PC-3 (cell line): ENCODE data around the gene MBOAT7. TPM values are rescaled to one million over a fixed set of nuclear protein-coding genes. Genes with fewer than 3 reads are reported as not detected.

Experiments
- ATAC-seq: fragments of 200-7000 bp; cut with Tn5 transposase; 2 replicates; pipeline ENCODE4 v1.9.1; 2020; ENCODE audit warnings: mild to moderate bottlenecking, moderate library complexity
- BruUV-seq: library from RNA; stranded (reverse); fragments of 400-500 nt; replicated peaks from 2 replicates; lab custom pipeline; 2021; lab: Mats Ljungman, UMichigan
- CTCF ChIA-PET: fragments of 300-600 bp; sonication (Branson Sonifier 250); formaldehyde crosslinking; loops from one replicate; lab custom pipeline; 2022; ENCODE audit warnings: antibody characterized with exemption; lab: Charles Lee
- POLR2A ChIA-PET: fragments of 300-600 bp; sonication (Branson Sonifier 250); formaldehyde crosslinking; loops from one replicate; lab custom pipeline; 2022; ENCODE audit warnings: antibody characterized with exemption; ENCODE audit not compliant: unreplicated experiment; lab: Charles Lee
- DNase-seq: peaks from one replicate; pipeline ENCODE4 v3.0.0-alpha.2; 2015
- H2AFZ ChIP-seq: fragments of 300-600 bp; sonication (generic); 2 replicates; pipeline ENCODE4 v1.6.0; 2016; ENCODE audit warnings: antibody characterized with exemption, low read length
- H3F3A ChIP-seq: fragments of 300-600 bp; sonication (generic); one replicate; pipeline ENCODE4 v1.6.0; 2017; ENCODE audit warnings: antibody characterized with exemption, low read length, control low read depth, mild to moderate bottlenecking; ENCODE audit not compliant: unreplicated experiment
- H3K27ac ChIP-seq: fragments of 300-600 bp; sonication (generic); 2 replicates; pipeline ENCODE4 v1.5.1; 2016; ENCODE audit warnings: mild to moderate bottlenecking, low read length
- H3K27me3 ChIP-seq: fragments of 300-600 bp; sonication (generic); 2 replicates; pipeline ENCODE4 v1.6.1; 2016; ENCODE audit warnings: low read length, mixed read lengths
- H3K36me3 ChIP-seq: fragments of 300-600 bp; sonication (generic); 2 replicates; pipeline ENCODE4 v1.6.1; 2016; ENCODE audit warnings: low read depth, mixed run types, low read length, mixed read lengths
- H3K4me1 ChIP-seq: fragments of 300-600 bp; sonication (generic); 2 replicates; pipeline ENCODE4 v1.5.1; 2016; ENCODE audit warnings: low read length; ENCODE audit not compliant: insufficient read depth
- H3K4me2 ChIP-seq: fragments of 300-600 bp; sonication (generic); 2 replicates; pipeline ENCODE4 v1.6.0; 2016; ENCODE audit warnings: low read length
- H3K4me3 ChIP-seq: fragments of 300-600 bp; sonication (generic); 2 replicates; pipeline ENCODE4 v1.5.1; 2016; ENCODE audit warnings: mild to moderate bottlenecking, low read length, mixed read lengths
- H3K79me2 ChIP-seq: fragments of 300-600 bp; sonication (generic); 2 replicates; pipeline ENCODE4 v1.6.1; 2017; ENCODE audit warnings: low read length, mixed read lengths
- H3K9ac ChIP-seq: fragments of 300-600 bp; sonication (generic); 2 replicates; pipeline ENCODE4 v1.6.0; 2016; ENCODE audit warnings: mild to moderate bottlenecking, low read length
- H3K9me2 ChIP-seq: fragments of 300-600 bp; sonication (generic); replicated peaks from 2 replicates; pipeline ENCODE4 v1.6.1; 2016; ENCODE audit warnings: mixed run types, low read length, mixed read lengths
- H3K9me3 ChIP-seq: fragments of 300-600 bp; sonication (generic); 2 replicates; pipeline ENCODE4 v1.6.1; 2016; ENCODE audit warnings: low read length, mixed read lengths
- H4K20me1 ChIP-seq: fragments of 300-600 bp; sonication (generic); 2 replicates; pipeline ENCODE4 v1.6.1; 2016; ENCODE audit warnings: low read length, mixed read lengths
- EZH2 ChIP-seq: fragments of 300-600 bp; sonication (generic); IDR thresholded peaks from one replicate; pipeline ENCODE4 v1.6.1; 2017; ENCODE audit warnings: antibody characterized with exemption, mild to moderate bottlenecking, low read length; ENCODE audit not compliant: unreplicated experiment
- EZH2phosphoT487 ChIP-seq: fragments of 300-600 bp; sonication (generic); IDR thresholded peaks from 2 replicates; pipeline ENCODE4 v1.6.1; 2018; ENCODE audit warnings: mild to moderate bottlenecking, antibody characterized with exemption, low read length, borderline replicate concordance
- intact Hi-C: fragments of 100-400 bp; cut with micrococcal nuclease; formaldehyde crosslinking; loops from 2 replicates; pipeline ENCODE4 v1.9.0; 2023
- total RNA-seq: library from RNA; depleted of rRNA; stranded (reverse); fragments of >200 nt; gene quantifications from 2 replicates; pipeline ENCODE4 v1.2.3, GENCODE V29; 2014
- TF ChIP-seq, protein P1 (sequence below): fragments of 300-600 bp; sonication (generic); conservative IDR thresholded peaks from 2 replicates; pipeline ENCODE4 v1.5.1; 2017; ENCODE audit warnings: antibody characterized with exemption, low read depth, mild to moderate bottlenecking, low read length

MBOAT7 gene
- total RNA-seq, 1 experiment from 2014 or later: 231 TPM

DNA sequence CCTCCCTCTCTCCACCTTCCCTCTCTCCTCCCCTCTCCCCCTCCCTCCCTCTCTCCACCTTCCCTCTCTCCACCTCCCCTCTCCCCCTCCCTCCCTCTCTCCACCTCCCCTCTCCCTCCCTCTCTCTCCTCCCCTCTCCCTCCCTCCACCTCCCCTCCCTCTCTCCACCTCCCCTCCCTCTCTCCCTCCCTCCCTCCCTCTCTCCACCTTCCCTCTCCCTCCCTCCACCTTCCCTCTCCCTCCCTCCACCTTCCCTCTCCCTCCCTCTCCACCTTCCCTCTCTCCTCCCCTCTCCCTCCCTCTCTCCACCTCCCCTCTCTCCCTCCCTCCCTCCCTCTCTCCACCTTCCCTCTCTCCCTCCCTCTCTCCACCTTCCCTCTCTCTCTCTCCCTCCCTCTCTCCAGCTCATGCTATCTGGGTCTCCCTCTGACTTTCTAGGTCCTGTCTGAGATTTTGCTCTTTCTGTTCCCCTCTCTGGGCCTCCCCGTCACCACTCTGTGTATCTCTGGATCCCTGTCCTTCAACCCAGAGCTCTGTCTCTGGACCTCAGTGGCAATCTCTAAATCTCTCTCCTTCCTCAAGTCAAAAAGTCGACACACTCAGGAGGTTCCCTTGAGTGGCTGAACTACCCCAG lies 55.3 kb downstream of the MBOAT7 start:
- Histone ChIP-seq H3K27ac (no peak overlapping the region), H3F3A (no peaks in the 10 kb centered on the region), H3K27me3 (no peaks in the 10 kb centered on the region), H2AFZ (no peak overlapping the region), H3K9me2 (no peaks in the 10 kb centered on the region), H3K4me2 (no peak overlapping the region), H3K9ac (no peak overlapping the region), H4K20me1 (0 out of 2 replicates have a peak, but pooled peaks cover 6% of the 10 kb centered on the region), H3K9me3 (no peaks in the 10 kb centered on the region), H3K4me1 (peaks cover 13% of the 10 kb centered on the region; the same call in 1 of the 2 replicates), H3K4me3 (no peak overlapping the region), H3K36me3 (peaks cover 18% of the 10 kb centered on the region), H3K79me2 (peaks cover 15% of the 10 kb centered on the region)
- ATAC-seq: no peak
- TF ChIP-seq EZH2: no peak
- TF ChIP-seq EZH2phosphoT487: no peak
- TF ChIP-seq, protein P1, sequence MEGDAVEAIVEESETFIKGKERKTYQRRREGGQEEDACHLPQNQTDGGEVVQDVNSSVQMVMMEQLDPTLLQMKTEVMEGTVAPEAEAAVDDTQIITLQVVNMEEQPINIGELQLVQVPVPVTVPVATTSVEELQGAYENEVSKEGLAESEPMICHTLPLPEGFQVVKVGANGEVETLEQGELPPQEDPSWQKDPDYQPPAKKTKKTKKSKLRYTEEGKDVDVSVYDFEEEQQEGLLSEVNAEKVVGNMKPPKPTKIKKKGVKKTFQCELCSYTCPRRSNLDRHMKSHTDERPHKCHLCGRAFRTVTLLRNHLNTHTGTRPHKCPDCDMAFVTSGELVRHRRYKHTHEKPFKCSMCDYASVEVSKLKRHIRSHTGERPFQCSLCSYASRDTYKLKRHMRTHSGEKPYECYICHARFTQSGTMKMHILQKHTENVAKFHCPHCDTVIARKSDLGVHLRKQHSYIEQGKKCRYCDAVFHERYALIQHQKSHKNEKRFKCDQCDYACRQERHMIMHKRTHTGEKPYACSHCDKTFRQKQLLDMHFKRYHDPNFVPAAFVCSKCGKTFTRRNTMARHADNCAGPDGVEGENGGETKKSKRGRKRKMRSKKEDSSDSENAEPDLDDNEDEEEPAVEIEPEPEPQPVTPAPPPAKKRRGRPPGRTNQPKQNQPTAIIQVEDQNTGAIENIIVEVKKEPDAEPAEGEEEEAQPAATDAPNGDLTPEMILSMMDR: no peak
- no TSS peak for BruUV-seq
- ChIA-PET CTCF (no interaction called here), POLR2A (no interaction called here)
- DNase-seq: no peak
- intact Hi-C loops: no loop called here

DNA sequence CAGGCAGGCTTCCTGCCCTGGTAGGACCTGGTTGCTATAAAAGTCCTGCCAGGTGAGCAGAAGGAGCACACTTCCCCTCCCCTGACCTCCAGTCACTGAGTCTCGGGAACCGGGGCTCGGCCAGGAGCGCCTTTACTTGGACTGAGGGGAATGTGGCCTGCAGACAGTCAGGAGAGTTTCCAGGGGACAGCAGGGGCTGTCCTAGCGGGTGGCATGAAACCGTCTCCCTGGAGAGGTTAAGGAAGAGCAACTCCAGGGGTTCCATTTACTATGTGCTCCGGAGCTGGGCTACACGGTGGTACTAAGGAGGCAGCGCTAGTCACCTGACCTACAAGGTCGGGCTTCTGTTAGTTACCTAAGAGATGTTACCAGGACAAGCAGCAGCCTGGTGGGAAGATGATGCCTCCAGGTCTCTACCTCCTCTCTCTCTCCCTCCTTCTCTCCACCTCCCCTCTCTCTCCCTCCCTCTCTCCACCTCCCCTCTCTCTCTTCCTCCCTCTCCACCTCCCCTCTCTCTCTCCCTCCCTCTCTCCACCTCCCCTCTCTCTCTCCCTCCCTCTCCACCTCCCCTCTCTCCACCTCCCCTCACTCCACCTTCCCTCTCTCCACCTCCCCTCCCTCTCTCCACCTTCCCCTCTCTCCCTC lies 55.9 kb downstream of the MBOAT7 start:
- Histone ChIP-seq H3K9me2 (no peaks in the 10 kb centered on the region), H3K27me3 (no peaks in the 10 kb centered on the region), H3K4me3 (no peak overlapping the region), H3K27ac (no peak overlapping the region), H3K36me3 (peaks cover 23% of the 10 kb centered on the region), H3K79me2 (peaks cover 9% of the 10 kb centered on the region), H3K4me1 (peaks cover 7% of the 10 kb centered on the region; the same call in 1 of the 2 replicates), H3K9ac (no peak overlapping the region), H3F3A (no peaks in the 10 kb centered on the region), H2AFZ (no peak overlapping the region), H3K9me3 (no peaks in the 10 kb centered on the region), H3K4me2 (no peak overlapping the region), H4K20me1 (no peaks in the 10 kb centered on the region)
- ChIA-PET POLR2A (no interaction called here), CTCF (no interaction called here)
- intact Hi-C loops: no loop called here
- TF ChIP-seq, protein P1: no peak
- TF ChIP-seq EZH2phosphoT487: no peak
- TF ChIP-seq EZH2: no peak
- DNase-seq: peak; percentile 52
- BruUV-seq: no TSS peak
- no peak for ATAC-seq

GRCh38 chr19:54129617-54129996 lies 59.8 kb downstream of the MBOAT7 start:
- no peaks in the 10 kb centered on the region for H3F3A ChIP-seq
- no peak overlapping the region for H2AFZ ChIP-seq
- ChIA-PET CTCF (no interaction called here), POLR2A (no interaction called here)
- peaks cover 48% of the 10 kb centered on the region for H3K36me3 ChIP-seq
- H3K4me2 ChIP-seq: no peak overlapping the region
- BruUV-seq: no TSS peak
- ATAC-seq (no peak), DNase-seq (no peak)
- TF ChIP-seq, protein P1: no peak
- TF ChIP-seq EZH2phosphoT487 (no peak), EZH2 (no peak)
- no peaks in the 10 kb centered on the region for H3K79me2 ChIP-seq
- H3K9me2 ChIP-seq: no peaks in the 10 kb centered on the region
- no peak overlapping the region for H3K4me3 ChIP-seq
- H3K27ac ChIP-seq: no peak overlapping the region
- intact Hi-C loops: no loop called here
- H3K9ac ChIP-seq: no peak overlapping the region
- no peaks in the 10 kb centered on the region for H3K27me3 ChIP-seq
- no peaks in the 10 kb centered on the region for H3K4me1 ChIP-seq
- no peaks in the 10 kb centered on the region for H4K20me1 ChIP-seq
- H3K9me3 ChIP-seq: no peaks in the 10 kb centered on the region
